RPMI8226 (cell line): ENCODE measurements around the gene UBQLN4.
A peak's percentile ranks its signal among the peaks of the same experiment; 100 is the strongest.

Experiments used
- DNase-seq: peaks from one replicate; pipeline ENCODE4 v3.0.0-alpha.2; 2015

UBQLN4 gene

DNA sequence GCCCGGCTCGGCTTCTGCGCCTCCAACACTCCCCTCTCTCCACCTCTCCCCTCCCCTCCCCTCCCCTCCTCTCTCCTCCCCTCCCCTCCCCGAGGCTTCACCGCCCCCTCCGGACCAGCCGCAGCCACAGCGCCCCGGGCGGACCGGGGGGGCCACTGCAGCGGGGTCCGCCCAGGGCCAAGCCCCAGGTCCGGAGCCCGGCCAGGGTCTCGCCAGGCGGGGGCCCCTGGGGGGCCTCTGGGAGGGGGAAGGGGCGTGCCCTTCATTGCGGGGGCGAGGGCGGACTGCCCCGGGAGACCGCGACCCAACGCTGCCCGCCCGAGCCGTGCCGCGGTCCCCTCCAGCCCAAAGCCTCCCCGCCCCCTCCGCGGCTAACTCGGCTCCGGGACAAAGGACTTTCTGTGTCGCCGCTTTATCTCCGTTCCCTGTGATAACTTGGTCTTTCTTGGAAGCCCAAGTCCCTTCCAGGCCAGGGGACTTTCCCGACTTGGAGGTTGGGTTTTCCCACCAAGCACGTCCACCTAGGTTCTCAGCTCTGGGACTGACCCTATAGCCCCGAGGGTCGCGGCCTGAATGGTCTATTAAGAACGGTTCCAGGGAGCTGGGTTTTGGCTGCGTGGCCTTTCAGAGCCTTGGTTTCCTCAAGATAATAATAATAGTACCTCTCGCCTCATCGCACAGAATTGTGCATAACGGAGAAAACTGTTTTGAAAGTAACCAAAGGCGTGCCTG is at the start of gene UBQLN4:
UBQLN4 (minus strand) TSS at position 31 of the 732 bp plus-strand sequence. CDS start 97 bp downstream, outside the sequence.
- peak; percentile 95 for DNase-seq

DNA sequence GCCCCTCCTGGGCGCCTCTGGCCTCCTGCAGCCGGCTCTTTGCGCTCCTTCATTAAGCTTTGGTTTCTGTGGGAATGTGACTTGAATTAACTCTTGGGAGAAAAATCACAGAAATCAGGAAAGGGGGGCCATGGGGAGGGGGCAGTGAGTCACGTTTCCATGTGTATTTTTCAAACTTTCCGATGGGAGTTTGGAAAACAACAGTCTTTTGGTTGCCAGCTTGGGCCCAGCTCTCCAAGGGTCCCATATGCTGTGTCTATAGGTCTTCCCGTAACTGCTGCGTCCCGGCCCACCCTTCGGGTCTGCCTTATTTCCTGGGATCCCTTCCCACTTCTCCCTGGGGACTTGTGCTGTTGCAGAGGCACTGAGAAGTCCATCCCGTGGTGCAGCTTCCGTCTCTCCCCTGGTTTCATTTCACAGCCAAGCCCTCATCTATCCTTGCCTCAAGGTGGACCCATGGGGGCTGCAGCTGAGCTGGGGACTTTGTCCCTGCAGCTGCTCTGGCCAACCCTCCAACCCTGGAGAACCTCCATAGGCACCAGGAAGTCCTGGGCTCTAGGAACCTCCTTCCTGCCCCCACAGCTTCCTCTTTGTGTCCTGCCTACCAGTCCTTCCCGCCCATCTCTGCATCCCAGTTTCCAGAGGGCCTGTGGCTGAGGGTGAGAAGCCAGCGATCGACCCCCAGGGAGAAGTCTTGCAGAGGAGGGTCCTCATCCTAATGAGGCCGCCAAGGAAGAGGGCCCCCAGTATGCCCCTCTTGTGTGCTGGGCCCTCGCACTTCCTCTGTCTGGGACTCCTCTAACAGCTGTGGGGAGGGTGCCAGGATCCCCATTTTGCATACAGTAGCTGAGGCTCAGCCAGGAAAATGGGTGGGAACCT is 49.3 kb upstream of the UBQLN4 start:
- no peak for DNase-seq

DNA sequence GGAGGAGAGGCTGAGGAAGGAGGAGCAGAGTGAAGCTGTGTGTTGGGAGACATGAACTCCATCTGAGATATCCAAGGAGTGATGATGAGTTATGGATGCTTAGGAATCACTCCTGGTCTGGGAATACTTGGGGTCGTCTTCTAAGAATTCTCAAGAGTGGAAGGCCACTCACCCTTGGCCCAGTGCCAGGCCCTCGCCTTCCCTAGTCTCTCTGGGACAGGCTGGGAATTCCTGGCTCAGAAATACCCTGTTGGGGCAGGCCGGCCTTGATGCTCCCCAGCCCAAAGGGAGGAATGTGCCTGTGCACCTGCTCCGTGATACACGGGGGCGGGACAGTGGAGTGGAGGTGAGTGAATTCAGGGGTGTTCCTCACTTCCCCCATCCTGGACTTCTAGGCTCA is 48.3 kb upstream of the UBQLN4 start:
- no peak for DNase-seq

DNA sequence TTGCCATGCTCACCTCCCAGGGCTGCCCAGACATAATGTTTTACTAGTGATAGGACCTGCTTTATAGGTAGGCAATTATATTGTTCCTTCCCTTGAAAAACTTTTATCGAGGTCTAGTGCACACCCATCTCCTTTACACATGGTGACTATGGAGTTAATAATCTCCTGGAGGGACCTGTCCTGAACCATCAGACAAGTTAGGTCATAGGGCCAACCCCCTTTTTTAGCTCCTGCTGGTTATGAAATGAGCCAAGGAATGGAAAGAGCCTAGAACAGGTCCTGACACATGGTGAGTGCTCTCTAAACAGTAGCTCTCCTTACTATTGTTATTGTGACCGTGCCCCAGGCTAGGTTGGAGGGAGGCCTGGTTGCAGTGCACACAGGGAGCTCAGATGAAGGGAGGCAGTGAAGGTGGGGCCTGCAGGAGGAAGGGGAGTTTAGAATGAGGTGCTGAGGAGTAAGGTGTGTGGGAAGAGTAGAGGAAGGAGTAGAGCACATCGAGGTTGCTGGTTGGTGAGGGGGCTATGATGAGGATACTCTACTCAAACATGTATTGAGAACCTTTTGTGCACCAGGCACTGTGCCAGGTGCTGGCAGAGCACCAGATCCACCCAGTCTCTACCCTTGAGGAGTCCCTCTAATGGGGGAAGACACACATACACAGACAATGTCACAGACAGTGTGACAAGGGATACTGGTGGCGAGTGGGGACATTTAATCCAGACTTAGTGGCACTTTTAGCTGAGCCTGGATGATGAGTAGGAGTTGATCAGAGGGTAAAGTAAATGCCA is 46.8 kb upstream of the UBQLN4 start:
- peak; percentile 70 for DNase-seq

DNA sequence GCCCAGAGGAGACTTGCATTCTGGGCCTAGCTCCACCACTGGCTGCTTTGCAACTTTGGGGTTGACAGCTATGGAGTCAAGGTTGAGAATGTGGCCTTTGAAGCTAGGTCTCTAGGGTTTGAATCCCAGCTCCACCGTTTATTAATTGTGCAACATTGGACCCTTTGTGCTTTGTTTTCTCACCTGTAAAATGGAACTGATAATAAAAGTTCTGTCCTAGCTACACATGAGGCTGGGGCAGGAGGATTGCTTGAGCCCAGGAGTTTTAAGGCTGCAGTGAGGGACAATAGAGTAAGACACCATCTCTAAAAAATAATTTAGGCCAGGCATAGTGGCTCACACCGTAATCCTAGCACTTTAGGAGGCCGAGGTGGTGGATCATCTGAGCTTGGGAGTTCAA is 45.7 kb upstream of the UBQLN4 start:
- no peak for DNase-seq

DNA sequence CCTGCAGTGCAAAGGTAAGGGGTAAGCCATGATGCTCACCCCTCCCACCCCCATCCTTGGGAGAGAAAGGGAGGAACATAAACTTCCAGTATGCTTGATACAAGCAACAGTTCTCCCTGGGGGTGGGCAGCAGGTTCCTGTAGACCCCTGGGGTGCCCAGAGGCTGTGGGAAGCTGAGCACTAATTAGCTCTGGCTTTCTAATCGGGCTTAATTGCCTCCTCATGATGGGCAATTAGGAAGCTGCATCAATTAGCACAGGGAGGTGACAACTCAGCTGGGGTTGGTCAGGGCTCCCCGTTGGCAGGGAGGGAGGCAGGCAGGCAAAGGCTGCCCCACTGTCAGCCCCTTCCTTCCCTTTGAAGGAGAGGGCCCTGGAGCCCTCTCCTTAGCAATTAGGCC is 45.2 kb upstream of the UBQLN4 start:
- no peak for DNase-seq

- no peak for DNase-seq
Measured at GRCh38 chr1:156097499-156098178, 44.0 kb upstream of the UBQLN4 start.

DNA sequence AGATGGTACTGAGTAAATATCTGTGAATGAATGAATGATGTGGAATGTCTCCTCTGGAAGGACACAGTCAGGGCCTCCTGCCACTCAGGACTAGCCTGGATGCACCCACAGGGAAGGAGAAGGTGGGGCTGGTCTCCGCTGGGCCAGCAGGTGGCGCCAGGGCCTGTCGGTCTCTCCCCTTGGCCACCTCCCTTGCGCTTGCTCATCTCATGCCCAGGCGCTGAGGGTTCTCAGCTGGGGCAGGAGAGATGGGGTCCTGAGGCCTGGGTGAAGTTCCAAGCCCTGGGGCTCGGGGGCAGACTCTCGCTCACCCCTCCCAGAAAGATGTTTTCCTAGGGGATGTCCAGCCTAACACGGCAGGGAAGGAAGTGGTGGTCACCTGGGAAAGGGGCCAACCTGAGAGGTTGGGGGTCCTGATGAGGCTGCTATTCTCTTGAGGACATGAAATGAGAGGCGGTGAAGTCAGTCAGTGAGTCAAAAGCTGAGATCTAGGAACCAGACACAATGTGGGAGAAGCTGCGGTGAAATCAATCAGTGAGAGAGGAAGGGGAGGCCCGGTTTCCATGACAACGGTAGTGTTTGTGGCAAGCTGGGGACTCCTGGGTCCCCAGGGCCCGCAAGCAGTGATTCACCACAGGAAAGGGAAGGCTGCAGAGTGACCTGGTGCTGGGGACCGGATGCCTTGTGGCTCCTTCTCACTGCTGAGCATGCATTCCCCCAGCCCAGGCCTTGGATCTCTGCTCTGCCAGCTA is 43.2 kb upstream of the UBQLN4 start:
- DNase-seq = peak; percentile 89

DNA sequence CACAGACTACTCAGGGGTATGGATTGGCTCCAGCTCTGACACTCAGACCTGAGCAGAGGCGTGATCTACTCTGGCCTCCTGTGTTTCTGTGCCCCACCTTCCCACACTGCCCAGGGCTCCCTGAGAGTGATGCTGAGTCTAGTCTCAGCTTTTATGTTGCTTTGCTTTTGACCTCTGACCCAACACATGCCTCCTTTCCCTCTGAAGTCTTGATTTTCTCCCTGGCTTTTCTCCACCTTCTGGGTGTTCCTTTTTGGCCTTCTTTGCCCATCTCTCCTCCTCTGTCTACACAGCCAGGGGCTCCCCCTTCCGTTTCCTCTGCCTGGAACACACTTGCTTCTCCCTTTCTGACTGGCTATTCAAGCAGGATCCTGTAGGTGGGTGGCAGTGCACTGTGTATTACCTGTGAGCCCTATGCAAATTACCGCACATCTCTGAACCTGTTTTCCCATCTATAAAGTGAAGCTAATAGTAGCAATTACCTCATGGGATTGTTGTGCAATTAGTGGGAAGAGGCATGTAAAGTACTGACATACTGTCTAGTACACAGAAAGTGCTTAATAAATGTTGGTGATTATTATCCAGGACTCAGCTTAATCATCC is 42.4 kb upstream of the UBQLN4 start:
- DNase-seq = no peak

DNA sequence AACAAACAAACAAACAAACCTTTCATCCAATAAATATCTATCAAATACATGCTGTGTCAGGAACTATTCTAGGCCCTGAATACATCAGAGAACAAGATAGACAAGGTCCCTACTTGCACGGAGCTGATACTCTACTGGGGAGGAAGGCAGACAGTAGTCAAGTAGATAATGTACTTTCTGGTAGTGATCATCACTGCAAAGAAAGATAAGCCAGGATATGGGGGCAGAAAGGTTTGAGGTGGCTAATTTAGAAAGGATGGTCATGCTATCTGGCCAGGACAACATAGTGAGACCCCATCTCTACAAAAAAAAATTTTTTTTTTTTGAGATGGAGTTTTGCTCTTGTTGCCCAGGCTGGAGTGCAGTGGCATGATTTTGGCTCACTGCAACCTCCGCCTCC is 38.0 kb upstream of the UBQLN4 start:
- no peak for DNase-seq

- peak; percentile 95 for DNase-seq
Measured at GRCh38 chr1:156090840-156091188, 37.2 kb upstream of the UBQLN4 start.

- no peak for DNase-seq
Measured at GRCh38 chr1:156090138-156090839, 36.7 kb upstream of the UBQLN4 start.

GRCh38 chr1:156089704-156090103 is 36.1 kb upstream of the UBQLN4 start:
- DNase-seq = peak; percentile 38

DNA sequence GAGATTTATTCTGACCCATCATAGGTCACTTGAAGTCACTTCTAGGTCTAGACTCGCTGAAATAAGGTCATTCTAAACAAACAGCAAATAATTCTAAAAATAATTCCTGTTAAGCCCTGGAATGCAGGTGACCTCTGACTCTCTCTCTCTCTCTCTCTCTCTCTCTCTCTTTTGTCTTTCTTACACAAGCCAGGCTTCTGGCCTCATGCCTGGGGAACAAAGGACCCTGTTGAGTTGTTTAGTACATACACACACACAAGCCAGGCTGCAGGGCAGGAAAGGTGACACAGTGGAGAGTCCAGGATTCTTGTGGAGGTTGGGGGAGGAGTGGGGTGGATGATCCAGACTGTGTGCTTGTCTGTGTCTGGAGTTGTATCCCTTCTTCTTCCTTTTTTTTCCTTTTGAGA is 32.7 kb upstream of the UBQLN4 start:
- peak; percentile 44 for DNase-seq

DNA sequence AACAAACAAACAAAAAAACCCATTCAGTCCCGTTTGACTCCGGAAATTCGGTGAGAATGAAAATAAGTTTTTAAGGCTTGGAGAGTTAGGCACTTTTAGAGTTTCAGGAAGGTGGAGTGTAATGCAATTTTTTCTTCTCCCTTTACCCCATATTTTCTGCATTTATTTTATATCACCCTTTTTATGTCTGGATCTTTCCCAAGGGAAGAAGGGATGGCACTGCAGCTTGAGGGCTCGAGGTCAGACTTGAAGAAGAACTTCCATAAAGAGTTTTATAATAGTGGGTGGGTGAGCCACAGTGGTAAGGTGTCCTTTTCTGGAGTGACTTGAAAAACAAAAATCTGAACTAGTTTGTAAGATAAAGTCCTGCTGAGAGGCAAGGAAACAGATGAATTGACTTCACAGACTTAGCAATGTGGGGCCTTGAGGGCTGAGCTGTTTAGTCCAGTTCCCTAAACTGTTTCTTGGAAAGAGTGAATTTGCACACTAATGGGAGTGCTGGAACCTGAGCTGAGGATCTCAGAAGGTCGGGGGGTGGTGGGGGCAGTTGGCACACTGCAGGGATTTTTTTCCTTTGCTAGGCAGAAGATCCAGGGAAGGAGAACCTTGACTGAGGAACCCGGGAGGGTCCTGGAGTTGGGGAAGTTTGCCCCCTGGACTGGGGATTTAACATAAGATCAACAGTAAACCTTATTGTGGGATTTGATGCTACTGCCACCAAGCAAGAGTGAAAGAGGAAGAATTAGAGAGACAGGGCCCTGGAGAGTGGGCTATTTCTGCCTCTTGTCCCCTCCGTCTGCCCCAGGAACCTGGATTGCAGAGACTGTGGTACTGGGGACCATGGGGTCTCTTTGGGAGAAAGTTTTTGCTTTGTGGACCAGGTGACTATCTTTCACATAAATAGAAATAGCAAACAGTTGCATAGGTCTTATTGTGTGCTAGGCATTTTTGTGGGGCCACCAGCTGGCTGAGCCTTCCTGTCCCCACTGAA is 30.5 kb upstream of the UBQLN4 start:
- no peak for DNase-seq

GRCh38 chr1:156082309-156083091 is 28.9 kb upstream of the UBQLN4 start, which contains the start of gene MEX3A:
TSS of gene MEX3A (minus strand) at chr1:156082465. CDS start at chr1:156081998, 467 bp downstream.
- DNase-seq = peak; percentile 73

DNA sequence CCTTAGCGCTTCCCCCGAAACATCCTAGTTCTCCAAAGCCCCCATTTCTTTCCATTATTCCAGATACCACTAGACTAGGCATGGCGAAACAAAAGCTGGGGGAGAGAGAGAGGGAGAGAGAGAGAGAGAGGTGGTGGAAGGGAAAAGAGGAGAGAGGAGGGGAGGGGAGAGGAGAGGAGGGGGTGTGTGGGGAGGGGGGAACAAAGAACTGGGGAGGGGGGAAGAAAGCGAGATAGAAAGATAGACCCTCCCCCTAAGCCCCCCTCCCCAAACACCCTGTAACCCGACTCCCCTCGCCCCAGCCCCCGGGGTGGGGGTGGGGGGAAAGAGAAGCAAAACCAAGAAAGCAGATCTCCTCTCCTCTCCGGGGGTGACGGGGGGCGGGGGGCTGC is 28.3 kb upstream of the UBQLN4 start:
- DNase-seq = no peak

DNA sequence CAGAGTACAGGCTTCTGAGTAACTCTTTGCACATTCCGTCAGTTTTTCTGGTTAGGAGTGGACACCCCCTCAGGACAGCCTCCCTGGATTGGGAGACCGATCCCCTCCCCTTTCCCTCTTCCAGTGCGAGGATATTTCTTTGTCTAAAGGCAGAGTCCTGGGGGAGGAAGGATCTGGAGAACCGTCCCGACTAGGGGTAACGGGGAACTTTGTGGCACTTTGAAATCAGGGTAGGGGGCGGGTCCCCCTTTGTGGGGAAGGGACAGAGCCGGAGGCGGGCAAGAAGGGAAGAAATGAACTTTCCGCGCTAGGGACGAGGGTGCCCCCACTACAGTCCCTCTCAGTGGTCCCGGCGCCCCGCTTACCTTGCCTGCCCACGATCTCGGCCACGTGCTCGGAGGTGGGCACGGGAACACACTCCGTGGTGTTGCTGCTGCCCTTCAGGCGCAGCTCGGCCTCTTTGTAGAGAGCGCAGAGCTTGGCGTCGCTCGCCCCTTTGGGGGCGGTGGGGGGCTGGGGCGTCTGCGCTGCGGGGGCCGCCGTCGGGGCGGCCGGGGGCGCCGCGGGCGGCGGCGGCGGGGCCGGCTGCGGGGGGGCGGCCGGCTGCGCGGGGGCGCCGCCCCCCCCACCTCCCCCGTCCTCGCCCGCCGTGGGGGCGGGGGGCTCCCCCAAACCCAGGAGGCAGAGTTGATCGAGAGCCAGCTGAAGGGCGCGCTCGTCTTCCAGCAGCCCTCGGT is 27.8 kb upstream of the UBQLN4 start:
- DNase-seq = no peak
